LHCN-M2 (cell line): ENCODE measurements around the gene LNX1. TPM values are rescaled to one million over a fixed set of nuclear protein-coding genes. Genes with fewer than 3 reads are reported as not detected.
A peak's percentile ranks its signal among the peaks of the same experiment; 100 is the strongest.

Source experiments
- DNase-seq: peaks from one replicate; pipeline ENCODE4 v3.0.0-alpha.2; 2012; ENCODE audit warnings: low read depth
- total RNA-seq: library from RNA; depleted of rRNA; stranded (reverse); fragments of >200 nt; gene quantifications from 2 replicates; pipeline ENCODE4 v1.2.3, GENCODE V29; 2014

Gene LNX1
- total RNA-seq, 1 experiment from 2014 or later, result 10.8 TPM

DNA sequence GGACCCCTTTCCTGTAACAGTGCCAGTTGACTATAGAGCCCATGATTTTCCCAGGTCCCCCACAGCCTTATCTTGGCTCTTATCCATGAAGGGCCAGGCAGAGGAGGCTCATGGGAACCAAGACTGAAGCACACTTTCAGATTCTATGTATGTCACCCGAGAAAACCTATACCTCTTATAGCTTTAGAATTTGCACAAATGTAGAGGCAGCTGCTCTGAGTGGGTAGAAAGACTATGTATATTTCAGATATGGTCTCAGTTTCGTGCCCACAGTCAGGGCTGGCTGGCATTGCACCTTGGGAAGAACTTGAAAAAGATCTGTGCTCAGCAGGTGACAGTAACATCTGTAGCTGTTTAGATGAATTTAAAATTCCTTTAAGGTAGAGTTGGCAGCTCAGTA is 8.3 kb upstream of the LNX1 start:
- no peak for DNase-seq

DNA sequence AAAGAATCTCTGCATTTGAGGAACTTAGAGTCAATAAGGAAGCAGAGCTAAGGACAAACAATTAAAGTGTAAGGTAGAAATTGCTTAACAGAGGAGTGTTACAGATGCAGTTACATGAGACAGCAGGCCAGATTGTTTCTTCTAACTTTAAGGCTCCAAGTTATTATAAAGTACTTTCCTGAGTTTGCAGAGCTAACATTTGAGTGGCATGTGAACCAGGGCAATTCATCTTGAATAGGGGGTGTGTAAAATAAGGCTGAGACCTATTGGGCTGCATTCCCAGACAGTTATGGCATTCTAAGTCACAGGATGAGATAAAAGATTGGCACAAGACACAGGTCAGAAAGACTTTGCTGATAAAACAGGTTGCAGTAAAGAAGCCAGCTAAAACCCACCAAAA is 7.6 kb upstream of the LNX1 start:
- no peak for DNase-seq

DNA sequence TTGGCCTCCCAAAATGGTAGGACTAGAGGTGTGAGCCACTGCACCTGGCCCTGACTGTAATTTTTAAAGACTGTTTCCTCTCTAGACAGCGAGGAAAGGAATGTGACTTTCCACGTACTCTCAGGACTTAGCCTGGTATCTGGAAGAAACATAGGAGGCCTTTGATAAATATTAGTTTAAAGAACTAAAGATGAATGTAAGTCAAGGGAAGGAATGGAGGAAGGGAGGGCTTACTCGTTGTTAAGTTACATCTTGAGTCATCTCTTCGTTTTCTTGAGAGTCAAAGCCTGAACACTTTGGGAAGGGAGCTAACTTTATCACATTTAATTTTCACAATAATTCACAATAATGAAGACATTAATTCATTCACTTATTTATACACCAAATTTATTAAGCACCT is 7.2 kb upstream of the LNX1 start:
- DNase-seq, result no peak

DNA sequence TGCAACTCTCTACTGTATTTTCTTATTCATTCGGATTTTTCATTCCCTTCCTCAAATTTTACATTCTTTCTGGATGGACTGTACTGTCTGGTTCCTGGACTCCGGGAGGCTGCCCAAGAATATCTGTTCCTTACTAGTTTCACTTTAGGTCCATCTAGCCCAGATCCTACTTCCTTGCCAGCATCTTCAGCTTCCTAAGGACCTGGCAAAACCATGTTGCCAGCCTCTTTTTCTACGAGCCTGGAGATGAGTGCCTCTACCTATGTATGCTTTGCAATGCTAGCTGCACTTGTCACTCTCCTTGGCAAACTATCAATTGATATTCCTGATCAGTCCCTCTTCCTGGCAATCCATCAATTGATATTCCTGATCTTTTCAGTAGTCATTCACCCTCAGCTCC is 5.6 kb upstream of the LNX1 start:
- no peak for DNase-seq

DNA sequence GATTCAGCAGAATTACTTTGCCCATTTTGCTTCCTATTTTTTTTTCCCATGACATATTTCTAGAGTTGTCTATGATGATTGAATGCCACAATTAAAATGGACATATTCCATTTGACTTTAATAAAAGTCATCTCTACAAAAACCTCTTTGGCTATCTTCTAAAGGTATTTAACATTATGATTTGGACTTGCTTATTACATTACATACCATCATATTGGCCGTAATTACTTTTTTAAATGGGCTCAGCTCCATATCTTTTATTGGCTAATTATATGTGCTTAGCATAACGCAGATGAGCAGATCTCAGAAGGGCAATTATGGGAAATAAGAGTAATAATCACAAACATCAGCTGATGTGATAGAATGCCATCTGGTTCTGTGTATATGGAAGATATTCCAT is 4.5 kb upstream of the LNX1 start:
- no peak for DNase-seq

DNA sequence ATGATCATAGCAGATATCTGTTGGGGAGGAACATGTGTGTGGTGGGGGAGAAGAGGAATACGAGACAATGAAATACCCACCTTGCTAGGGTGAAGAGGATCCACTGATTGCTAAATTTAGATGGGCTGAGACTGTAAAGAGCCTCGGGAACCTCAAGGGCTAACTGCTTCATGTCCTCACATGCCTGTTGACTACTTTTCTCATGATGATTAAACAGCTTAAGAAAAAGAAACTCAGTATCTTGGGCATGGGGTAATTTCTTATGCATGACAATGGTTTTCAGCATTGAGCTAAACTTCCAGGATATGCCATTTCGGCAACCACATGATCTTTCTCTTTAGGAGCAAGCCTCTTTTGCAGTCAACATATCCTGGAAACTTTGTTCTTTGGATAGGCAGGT is 3.9 kb upstream of the LNX1 start:
- DNase-seq, result no peak

DNA sequence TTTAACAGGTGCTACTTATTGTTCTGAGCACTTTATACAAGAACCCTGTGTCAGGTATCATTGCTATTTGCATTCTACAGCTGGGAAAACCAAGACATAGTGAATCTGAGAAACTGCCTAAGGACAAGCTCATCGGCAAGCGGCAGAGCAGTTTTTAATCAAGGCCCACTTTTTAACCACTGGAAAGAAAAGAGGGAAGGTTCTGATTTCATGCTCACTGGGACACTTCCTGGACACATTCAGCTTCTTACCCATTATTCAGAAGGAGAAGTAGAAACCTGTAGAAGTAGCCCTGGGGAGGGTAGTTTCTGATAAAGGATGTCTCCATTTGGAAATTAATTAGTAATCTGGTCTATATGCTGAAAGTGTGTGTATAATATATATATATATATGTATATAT is 2.5 kb upstream of the LNX1 start:
- DNase-seq, result no peak

DNA sequence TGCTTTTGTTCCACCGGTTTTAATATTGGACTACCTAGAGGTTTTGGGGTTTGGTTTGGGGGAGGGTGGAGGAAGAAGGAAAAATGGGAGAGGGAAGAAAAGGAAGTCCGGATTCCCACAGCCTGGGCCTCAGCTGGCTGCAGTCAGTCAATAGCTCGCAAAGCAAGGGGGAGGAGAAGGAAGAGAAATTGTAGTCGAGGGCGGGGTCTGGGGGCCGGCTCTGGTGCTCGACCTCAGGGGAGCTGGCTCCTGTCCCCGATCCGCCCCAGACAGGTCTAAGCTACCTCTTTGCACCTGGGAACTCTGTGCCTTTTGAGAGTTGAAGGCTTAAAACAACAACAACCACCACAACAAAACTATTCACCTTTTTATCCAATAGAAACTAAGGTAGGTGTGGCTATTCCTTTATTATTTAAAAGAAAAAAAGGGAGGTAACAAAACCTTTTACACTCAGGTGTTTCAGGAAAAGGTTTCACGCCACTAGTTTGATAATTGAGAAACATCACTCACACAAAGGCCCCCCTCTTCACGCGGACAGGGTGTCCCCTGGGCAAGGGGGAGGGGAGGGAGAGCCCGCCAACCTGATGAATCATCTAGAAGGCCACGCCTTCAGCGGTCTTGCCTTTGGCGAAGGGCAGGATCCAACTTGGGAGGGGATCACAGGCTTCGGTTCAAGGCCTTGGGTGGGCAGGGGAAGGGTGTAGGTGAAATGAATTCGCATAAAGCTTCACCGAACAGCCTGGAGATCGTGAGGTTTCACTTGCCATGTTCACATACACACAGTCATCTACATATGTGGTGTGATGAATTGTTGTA is 1.6 kb upstream of the LNX1 start:
- DNase-seq, result peak; percentile 29

DNA sequence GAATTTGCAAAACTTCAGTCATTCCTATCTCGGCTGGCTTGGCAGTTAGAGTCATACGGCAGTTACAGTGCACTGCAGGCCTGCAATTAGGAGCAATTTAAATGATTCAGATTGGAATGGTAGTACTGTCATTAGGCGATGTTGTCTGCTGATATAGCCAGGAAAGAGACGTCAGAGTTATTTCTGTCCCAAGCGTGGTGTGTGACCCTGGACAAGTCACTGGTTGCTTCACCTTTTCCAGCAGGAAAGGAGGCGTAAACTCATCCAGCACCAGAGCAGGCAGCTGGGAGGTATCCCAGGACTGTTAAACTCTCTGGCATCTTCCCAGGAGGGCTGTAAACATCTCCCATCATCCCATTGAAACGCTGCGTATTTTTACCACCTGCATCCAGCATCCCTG is 836 bp upstream of the LNX1 start:
- no peak for DNase-seq

DNA sequence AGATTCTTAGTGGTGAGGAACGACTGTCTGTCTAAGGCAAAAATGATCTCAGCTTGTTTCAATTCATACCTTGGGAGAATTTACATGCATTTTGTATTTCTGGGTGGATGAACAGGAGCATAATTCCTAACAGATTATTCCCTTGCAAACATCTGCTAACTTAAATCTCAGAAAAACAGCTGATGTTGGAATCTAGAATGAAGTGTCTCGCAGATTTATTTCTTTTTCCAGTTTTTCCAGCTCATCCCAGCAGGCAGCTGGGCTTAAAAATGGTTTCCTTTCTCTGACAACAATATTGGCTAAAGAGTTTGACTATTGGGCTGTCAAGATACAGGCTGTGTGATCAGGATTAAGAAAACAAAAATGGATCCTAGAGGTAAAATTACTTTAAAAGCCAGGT is 1.1 kb downstream of the LNX1 start:
- no peak for DNase-seq

DNA sequence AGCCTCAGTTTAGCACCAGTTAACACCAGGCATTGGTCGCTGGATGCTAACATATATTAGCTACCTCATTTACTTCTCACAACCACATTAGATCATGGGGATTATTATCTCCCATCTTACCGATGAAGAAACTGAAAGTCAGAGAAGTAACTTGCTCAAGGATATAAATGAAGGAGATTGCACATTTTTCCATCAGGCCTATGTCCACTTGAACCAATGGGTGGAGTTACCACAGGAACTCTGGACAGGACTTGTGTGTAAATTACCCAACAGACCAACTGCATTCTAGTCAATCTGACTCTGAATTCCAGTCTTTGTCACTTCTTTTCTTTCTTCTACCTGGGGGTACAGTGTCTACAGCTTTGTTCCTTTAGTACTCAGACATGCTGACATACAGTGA is 1.8 kb downstream of the LNX1 start:
- DNase-seq, result no peak

DNA sequence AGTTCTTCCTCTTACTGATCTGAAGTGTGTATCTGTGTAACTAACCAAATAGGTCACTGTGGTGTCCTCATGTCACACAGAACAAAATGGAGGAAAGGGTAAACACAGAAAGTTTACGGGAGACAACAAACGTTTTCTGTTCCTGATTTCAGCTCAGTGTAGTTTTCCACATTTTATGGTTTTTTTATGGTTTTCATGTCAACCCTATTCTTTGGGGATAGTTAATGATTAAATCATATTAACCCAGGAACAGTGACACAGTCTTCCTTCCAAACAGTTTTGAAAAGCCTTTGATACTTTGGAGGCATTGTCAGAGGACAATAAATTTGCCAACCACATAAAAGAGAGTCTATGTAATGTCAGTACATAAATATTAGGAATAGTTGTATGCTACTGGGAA is 4.2 kb downstream of the LNX1 start:
- no peak for DNase-seq

DNA sequence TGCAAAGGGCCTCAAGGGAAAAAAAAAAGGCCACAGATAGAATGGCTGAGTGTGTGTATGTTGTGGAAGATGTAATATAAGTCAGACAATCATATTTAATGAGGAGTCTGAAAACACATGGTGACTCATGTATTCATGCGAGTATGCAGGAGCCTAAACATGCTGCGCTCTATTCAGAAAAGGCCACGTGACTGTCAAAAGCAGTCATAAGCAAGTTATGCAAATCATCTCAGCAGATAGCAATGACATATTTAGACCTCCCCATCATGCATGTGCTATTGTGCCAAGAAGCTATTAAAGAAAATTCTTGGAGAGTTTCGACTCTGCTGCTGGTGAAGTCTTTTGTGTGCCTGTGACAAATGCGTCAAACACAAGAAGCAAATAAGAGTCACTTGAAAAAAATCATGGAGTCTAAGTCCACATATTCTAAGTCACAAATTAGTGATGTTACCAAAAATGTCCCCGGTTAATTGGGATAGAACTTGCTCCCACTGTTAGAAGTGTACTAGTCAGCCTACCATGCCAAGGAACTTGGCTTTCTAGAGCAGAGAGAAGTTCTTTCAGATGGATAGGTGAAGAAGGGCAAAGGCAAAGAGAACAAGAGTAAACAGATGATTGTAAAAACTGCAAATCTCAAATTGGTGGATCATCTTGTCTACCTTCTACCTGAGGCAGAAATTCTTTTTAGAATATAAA is 5.0 kb downstream of the LNX1 start:
- DNase-seq, result peak; percentile 72

DNA sequence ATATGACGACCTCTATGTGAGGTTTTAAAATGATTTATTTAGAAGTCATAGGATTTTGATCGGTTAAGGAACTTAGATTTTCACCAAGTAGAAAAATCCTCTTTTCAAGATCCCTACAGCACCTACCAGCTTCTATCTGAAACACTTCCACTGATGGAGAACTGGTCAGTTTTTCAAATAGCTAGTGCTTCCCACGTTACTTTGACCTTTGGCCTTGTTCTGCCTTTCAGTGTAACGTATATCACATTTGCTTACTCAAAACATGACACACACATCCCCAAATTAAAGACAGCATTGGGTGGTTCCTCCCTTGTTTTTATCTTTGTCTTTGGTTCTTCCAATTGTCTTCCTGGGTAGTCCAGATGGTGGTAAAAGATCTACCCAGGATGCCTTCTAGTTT is 6.6 kb downstream of the LNX1 start:
- DNase-seq, result no peak

DNA sequence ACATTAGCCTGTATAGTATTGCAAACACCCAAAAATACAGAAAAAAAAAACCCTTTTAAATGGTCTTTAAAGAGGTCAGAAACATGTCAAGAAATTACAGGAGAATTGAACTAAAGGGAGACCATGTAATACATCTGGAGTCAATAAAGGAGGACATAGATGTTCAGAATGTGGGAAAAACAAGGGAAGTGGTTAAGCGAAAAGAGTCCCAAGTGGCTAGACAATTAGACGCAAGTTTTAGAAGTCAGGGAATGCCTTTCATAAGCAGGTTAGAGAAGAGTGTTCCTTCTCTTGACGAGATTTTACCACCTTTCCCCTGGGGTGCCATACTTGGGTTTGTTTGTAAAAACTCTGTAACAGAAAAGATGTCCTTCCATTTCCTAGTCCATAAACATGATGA is 7.8 kb downstream of the LNX1 start:
- DNase-seq, result no peak

DNA sequence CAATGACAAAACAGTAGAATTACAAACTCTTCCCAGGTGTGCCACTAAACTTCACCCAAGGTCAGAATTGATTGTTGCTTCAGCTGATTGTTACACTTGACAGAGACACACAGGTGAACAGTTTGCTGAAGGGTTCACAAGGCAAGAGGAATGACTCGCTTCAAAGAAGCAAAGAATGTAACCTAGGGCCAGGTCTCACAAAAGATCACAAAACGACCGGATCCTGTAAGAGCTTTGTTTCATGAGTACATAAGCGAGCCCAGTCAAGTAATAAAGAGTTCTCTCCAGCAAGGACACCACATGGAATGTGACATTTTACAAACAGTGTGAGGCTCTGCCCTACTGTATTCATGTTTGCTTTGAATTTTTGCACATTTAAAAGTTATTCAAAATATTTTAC is 9.1 kb downstream of the LNX1 start:
- DNase-seq, result no peak

DNA sequence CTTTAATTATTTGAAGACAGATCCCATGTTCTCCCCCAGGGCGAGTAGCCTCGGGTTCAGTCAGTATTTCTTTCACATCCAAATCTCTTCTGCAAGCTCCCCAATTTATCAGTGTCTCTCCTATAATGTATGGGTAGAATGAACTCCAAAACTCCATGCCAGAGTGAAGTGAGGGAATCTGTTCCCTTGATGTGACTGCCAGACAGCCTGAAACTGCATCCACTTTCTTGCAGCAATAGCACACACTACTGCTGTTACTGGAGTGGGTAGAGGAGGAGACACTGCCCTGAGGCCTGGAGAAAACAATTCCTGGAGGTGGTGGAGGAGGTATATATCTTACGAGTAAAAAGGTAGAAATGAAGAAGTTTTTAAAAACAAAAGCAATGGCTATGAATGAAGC is 11.0 kb downstream of the LNX1 start:
- no peak for DNase-seq

DNA sequence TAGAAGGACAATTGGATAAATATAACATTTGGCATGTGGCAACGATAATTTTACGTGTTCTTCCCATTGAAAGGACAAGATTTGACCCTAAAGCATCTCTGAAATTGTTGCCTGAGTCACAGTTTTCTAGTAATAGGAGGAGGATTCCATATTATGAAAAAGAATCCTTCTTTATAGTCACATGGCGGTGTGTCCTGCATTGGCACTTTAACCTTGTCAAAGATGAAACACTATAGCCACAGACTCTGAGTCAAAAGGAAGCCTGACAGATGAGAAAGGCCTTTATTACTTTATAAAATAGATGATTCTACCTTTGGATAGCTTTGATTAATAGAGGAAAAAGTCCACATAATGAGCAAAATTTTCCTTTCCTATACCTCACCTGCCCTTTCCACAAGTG is 11.5 kb downstream of the LNX1 start:
- peak; percentile 21 for DNase-seq

DNA sequence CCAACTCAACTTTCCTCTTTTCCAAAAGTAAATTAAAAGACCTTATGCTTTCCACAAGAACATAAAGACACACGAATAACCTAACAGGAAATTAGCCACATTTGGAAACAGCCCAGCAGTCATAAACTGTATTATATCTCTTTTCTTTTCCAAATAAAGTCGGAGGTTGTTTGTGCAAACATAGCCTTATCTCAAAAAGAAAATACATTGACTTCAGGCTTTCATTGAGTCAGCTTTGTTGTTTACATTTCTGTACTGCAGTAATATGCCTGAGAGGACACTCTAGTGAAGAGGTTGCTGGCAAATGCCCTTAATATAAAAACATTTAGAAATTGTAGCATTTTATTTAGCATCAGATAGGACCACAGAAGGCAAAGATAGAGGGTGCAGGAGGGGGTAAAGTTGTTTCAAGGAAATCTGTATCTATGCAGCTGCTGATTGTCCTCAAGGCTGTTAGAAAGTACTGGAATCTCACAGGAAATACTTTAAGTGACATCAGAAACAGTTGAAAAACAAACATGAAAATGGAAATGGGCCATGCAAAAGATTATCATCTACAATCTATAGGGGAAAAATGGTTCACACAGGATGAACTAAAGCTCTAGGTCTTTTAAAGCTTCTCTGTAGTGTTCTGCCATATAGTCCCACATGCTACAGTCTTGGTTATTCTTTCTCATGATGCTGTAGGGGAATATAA is 14.5 kb downstream of the LNX1 start:
- no peak for DNase-seq

DNA sequence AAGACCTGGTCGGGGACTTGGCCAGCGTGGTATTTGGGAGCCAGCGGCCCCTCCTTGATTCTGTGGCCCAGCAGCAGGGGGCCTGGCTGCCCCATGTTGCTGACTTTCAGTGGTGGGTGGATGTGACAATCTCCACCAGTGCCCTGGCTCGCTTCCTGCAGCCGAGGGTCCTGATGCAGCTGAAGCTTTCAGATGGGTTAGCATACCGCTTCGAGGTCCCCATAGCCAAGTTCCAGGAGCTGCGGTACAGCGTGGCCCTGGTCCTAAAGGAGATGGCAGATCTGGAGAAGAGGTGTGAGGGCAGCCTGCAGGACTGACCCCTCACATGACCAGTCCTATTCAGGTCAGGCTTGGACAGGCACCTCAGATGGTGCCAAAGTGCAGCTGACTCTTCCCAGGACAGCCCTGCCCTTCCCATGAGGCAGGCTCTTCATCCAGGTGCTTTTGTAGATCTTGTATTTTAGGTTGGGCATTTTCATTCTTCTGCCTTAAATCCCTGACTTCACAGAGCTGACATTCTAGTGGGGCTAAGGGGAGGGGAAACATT is 15.1 kb downstream of the LNX1 start:
- DNase-seq, result no peak

DNA sequence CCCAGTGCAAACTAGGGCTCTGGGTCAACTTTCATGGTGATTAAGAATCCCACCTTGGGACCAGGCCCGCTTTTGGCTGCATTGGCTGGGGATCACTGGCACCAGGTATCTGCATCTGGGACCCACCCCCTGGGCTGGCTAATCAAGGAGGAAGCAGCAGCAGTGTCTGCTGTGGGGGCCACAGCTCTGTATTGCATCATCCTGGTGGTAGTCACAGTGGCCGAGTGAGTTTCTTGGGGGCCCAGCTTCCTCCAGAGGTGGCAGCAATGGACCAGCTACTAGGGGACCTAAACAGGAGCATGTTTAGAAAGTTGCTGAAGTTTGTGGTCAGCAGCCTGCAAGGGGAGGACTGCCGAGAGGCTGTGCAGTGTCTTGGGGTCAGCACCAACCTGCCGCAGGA is 15.7 kb downstream of the LNX1 start:
- no peak for DNase-seq

DNA sequence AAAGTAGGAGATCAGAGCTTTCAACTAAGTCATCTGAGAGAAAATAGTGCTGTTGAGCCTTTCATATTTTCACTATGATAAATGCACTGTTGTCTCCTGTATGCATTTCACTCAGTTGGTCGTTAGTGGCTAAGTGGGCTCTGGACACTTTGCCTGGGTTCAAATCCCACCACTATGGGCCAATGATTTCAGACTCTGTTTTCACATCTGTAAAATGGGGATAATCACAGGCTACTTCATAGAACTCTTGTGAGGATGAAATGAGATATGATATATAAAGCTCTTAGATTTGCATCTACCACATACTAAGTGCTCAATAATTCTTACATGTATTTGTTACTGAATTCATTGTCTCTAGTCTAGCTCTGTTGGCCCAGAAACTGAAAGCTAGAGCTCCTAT is 16.8 kb downstream of the LNX1 start:
- DNase-seq, result no peak

DNA sequence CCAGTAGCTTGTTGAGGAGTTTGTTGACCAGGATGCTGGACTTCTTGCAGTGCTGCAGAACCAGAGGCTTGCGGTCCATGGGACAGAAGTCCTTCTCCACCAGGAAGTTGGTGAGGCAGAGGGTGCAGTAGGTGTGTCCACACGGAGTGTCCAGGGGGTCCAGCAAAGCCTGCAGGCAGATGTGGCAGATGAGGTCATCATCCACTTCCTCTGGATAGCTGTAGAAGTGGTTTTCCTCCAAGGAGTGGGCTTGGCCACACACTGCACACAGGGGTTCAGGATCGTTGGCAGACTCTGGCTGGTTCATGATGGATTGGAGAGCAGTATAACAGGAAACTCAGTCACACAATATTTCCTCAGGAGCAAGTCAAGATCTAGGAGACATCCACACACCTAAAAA is 17.6 kb downstream of the LNX1 start:
- DNase-seq, result no peak
